Measurements from ENCODE around the gene ANKRD33B.
"Not testable (repeated sequence)": the region's sequence is repeated elsewhere in the genome, so short reads cannot be mapped to it uniquely, and the experiment has no call there.

ANKRD33B gene

DNA sequence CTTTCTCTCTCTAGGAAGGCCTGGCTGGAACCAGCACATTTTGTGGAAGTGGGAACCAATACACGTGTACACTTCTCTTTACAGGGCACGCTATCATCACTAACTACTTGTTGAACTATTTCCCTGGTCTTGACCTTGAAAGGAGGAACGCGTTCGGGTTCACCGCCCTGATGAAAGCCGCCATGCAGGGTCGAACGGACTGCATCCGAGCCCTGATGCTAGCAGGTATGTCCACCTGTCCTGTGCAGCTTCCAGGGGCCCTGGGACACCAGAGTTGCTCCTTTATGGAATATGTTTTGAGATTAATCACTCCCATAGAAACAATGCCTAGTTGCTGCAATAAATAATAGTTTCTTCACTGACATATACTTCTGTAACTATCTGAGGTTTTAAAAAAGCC is 74.1 kb downstream of the ANKRD33B start:
- no peak for DNase-seq

DNA sequence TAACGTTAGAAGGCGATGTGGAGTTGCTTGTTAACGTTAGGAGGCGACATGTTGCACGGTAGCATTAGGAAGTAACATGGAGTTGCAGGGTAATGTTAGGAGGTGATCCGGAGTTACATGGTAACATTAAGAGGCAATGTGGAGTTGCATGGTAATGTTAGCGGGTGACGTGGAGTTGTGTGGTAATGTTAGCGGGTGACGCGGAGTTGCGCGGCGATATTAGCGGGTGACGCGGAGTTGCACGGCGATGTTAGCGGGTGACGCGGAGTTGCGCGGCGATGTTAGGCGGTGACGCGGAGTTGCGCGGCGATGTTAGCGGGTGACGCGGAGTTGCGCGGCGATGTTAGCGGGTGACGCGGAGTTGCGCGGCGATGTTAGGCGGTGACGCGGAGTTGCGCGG is 74.9 kb downstream of the ANKRD33B start:
- not testable (repeated sequence) for DNase-seq

DNA sequence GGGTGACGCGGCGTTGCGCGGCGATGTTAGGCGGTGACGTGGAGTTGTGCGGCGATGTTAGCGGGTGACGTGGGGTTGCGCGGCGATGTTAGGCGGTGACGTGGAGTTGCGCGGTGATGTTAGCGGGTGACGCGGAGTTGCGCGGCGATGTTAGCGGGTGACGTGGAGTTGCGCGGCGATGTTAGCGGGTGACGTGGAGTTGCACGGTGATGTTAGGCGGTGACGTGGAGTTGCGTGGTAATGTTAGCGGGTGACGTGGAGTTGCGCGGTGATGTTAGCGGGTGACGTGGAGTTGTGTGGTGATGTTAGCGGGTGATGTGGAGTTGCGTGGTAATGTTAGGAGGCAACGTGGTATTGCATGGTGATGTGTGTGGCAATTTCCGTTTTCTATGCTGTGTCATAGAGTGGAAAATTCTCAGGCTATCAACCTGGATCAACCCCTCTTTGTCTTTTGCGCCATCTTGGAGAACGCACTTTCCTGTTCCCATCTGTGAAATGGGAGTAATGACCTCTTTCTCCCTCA is 76.0 kb downstream of the ANKRD33B start:
- no peak for DNase-seq

GRCh38 chr5:10642367-10642766 is 78.5 kb downstream of the ANKRD33B start:
- DNase-seq: no peak

GRCh38 chr5:10644192-10644591 is 80.3 kb downstream of the ANKRD33B start:
- DNase-seq: no peak

DNA sequence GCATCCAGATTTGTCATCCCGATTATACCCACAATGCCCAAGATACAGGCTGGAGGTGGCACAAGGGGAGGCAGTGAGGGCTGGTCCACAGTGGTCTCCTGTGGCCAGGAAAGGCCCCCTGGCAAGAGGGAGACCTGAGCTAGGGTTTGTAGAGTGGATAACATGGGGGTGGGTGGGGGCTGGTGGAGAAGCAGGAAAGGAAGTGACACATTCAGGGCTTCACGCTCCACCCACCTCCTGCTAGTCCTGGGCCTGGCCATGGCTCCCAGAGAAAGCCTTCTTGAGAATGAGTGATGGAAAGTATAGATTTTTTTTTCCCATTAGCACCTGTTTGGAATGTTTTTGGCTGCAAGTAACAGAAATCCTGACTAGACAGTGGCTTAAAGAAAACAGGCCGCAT is 81.3 kb downstream of the ANKRD33B start:
- DNase-seq: no peak

GRCh38 chr5:10645671-10646070 is 81.8 kb downstream of the ANKRD33B start:
- no peak for DNase-seq

GRCh38 chr5:10647640-10648039 is 83.8 kb downstream of the ANKRD33B start:
- no peak for DNase-seq

DNA sequence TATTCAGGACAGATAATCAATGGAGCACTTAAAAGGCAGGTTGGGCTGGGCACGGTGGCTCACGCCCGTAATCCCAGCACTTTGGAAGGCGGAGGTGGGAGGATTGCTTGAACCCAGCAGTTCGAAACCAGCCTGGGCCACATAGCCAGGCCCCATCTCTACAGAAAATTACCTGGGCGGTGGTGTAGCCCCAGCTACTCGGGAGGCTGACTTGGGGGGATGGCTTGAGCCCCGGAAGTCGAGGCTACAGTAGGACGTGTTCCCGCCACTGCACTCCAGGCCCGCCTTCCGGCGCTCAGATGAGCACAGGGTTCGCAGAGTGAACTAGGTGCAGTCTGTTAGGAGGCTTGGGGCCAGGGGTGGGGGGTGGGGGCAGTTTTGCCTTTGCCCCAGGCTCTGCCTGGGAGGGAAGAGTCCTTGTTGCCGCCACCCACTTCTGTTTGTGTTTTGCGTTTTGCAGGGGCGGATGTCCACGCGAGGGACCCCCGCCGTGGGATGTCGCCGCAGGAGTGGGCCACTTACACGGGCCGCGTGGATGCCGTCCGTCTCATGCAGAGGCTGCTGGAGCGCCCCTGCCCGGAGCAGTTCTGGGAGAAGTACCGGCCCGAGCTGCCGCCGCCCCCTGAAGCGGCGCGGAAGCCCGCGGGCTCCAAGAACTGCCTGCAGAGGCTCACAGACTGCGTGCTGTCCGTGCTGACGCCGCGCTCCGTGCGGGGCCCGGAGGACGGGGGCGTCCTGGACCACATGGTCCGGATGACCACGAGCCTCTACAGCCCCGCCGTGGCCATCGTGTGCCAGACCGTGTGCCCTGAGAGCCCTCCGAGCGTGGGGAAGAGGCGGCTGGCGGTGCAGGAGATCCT is 85.2 kb downstream of the ANKRD33B start:
- DNase-seq: no peak

DNA sequence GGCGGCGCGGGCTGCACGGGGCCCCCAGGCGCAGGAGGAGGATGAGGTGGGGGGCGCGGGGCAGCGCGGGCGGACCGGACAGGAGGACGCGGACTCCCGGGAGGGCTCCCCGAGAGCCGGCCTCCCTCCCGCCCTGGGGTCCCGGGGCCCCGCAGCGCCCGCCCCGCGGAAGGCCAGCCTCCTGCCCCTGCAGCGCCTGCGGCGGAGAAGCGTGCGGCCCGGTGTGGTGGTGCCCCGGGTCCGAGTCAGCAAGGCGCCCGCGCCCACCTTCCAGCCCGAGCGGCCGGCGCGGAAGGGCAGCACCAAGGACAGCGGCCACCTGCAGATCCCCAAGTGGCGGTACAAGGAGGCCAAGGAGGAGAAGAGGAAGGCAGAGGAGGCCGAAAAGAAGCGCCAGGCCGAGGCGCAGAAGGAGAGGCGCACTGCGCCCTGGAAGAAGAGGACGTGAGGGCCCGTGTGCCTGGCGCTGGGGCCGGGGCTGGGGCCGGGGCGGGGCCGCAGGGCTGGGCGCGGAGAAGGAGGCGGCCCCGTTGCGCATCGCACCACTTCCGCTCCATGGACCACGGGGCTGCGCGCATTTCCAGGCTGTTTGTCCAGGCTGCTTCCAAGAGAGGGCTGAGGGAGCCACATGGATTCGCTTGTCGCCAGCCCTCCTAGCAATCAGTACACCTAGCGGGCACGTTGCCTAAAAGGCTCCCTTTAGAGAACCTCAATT is 86.0 kb downstream of the ANKRD33B start:
- peak; percentile 46 for DNase-seq

DNA sequence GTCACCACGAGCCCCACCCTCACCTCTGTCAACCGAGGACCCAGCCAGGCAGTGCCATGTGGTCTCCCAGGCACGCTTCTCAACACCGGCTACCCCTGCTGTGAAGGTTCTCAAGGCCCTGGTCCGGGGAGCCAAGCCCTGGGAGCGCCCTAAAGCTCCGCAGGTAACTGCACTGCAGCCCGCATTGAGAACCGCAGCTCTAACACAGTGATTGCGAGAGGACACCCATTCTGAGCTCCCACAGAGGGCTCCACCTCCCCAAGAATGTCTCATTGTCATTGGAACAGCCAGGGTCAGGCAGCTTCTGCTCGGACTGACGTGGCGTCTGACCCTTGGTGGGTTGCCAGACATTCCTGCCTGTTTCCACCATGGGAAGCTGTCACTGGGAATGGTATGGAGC is 88.3 kb downstream of the ANKRD33B start:
- DNase-seq: no peak

DNA sequence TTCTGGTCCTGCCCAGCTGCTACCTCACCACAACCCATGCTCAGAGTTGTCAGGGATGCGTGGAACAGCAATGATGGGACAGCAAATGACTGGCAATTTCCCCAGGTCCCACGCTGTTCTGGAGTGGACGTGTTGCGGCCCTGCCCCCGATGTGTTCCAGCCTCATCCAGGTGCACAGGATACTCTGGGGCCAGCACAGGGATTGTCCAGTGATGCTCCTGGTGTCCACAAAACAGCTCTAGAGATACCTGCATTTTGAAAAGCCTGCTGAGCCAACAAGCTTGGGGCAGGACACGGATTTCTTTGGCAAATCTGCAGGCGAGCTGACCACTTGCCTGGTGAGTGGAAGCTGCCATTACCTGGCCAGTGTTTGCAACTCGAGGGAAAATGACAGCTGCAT is 88.7 kb downstream of the ANKRD33B start:
- DNase-seq: no peak

DNA sequence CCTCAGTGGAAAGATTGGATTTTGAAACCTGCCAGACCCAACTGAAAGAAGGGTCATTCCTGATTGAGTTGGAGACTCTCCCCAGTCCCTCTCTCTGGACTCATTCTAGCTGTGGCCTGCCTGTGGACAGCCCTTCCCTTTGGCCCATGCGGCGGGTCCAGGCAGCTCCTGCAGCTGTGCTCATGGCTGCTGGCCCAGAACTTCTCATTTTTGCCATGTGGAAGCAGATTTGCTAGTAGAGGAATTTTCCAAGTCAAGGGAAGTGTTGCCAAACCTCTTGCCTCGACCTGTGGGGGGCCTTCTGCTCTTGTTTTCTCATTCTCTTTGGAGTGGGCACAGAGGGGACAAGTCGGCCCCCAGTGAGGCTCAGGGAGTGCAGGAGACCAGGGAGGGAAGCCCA is 89.2 kb downstream of the ANKRD33B start:
- no peak for DNase-seq

- no peak for DNase-seq
These were observed 90.0 kb downstream of the ANKRD33B start for GRCh38 chr5:10653751-10654400.

GRCh38 chr5:10654566-10654965 is 90.7 kb downstream of the ANKRD33B start:
- DNase-seq: no peak

- DNase-seq: no peak
These were observed 91.5 kb downstream of the ANKRD33B start for GRCh38 chr5:10655161-10655971.

- no peak for DNase-seq
These were observed 92.3 kb downstream of the ANKRD33B start for GRCh38 chr5:10655972-10656830.

GRCh38 chr5:10658265-10658664 is 94.4 kb downstream of the ANKRD33B start:
- DNase-seq: no peak

GRCh38 chr5:10660135-10660534 is 96.3 kb downstream of the ANKRD33B start:
- no peak for DNase-seq

DNA sequence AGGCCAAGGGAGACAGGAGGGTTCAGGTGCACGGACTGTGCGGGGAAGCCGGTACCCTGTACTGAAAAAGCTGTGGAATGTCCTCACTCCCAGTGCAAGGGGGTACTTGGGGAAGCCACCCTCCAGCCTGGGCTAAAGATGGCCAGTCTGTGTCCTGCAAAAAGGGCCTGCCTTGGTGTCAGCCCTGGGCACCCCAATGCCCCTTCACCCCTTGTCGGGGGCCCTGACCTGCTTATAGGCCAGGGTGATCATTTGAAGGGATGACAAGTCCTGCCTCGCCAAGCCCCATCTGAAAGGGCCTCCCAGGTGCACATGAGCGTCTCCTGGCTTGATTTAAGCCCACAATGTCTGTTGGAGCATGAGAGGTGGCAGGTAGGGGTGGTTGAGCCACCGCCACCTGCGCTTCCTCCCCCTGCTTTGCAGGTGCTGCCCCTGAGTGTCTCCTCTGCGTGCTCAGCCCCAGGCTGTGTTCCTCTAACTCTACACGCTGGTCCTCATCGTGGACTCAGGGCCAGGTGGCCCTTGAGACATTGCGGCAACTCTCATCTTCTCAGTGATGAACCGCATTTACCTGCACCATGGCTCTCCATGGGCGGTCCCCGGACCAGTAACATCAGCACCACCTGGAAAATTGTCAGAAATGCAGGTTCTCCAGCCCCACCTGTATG is 97.0 kb downstream of the ANKRD33B start:
- no peak for DNase-seq

DNA sequence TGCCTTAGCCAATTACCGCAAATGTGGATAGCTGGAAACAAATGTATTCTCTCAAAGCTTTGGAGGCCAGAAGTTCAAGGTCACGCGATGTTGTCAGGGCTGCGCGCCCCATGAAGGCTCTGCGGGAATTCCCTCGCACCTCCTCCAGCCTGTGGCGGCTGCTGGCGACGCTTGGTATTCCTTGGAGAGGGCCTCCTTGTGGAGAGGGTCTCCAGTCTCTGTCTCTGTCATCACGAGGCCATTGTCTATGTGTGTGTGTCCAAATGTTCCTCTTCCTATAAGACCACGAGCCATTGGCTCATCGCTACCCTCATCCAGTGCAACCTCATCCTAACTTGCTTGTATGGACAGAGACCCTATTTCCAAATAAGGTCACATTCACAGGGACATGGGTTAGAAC is 97.5 kb downstream of the ANKRD33B start:
- no peak for DNase-seq

Data from fibroblast of skin of abdomen (primary cell).